Fibroblast of pulmonary artery (primary cell): ENCODE data around the gene OR13G1.

Source experiments
- DNase-seq: peaks from one replicate; pipeline ENCODE4 v3.0.0-alpha.2; 2010; ENCODE audit warnings: low read depth
- H3K4me3 ChIP-seq: replicated peaks from 2 replicates; pipeline ENCODE4 v1.5.1; 2011; ENCODE audit warnings: low read depth, mild to moderate bottlenecking, control low read depth, low read length, moderate library complexity
- TF ChIP-seq, protein P1 (sequence below): IDR thresholded peaks from 2 replicates; pipeline ENCODE4 v1.5.1; 2011; ENCODE audit warnings: mild to moderate bottlenecking, control low read depth, low read length, inconsistent platforms; ENCODE audit errors: missing control alignments

The OR13G1 gene

DNA sequence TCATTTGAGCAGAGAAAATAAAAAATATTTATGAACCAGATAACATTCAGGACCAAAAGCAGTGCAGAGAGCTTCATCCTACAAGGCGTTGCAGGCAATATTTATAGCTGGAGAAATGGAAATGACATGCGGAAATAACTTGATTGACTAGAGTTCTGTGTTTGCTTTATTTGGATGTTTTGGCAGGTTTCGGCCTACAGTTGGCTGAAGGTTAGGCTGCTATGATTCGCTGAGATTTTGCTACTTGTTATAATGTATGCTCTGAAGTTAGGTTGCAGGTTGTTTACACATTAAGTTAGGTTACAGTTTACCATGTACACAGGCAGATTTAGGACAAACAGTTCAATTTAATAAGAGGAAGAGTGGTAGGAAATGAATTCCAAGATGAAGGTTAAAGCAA is 632 bp upstream of the OR13G1 start:
- H3K4me3 ChIP-seq: no peak overlapping the region
- DNase-seq: no peak
- TF ChIP-seq, protein P1, sequence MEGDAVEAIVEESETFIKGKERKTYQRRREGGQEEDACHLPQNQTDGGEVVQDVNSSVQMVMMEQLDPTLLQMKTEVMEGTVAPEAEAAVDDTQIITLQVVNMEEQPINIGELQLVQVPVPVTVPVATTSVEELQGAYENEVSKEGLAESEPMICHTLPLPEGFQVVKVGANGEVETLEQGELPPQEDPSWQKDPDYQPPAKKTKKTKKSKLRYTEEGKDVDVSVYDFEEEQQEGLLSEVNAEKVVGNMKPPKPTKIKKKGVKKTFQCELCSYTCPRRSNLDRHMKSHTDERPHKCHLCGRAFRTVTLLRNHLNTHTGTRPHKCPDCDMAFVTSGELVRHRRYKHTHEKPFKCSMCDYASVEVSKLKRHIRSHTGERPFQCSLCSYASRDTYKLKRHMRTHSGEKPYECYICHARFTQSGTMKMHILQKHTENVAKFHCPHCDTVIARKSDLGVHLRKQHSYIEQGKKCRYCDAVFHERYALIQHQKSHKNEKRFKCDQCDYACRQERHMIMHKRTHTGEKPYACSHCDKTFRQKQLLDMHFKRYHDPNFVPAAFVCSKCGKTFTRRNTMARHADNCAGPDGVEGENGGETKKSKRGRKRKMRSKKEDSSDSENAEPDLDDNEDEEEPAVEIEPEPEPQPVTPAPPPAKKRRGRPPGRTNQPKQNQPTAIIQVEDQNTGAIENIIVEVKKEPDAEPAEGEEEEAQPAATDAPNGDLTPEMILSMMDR: no peak

DNA sequence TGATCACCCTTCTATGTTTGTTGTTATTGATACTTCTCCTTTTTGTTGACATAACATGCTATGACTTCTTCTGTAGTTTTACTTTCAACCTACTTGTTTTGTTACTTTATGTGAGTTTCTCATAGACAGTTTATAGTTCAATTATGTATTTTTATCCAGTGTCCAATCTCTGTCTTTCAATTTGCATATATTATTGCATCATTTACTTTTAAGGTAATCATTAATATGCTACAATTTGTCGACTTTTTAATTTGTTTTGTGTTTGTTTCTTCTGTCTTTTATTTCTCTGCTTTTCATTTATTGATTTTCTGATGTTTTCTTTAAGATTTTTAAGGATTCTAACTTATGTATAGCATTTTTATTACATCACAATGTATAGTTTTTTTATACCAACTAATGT is 10.3 kb downstream of the OR13G1 start:
- H3K4me3 ChIP-seq: no peak overlapping the region
- TF ChIP-seq, protein P1: no peak
- no peak for DNase-seq

DNA sequence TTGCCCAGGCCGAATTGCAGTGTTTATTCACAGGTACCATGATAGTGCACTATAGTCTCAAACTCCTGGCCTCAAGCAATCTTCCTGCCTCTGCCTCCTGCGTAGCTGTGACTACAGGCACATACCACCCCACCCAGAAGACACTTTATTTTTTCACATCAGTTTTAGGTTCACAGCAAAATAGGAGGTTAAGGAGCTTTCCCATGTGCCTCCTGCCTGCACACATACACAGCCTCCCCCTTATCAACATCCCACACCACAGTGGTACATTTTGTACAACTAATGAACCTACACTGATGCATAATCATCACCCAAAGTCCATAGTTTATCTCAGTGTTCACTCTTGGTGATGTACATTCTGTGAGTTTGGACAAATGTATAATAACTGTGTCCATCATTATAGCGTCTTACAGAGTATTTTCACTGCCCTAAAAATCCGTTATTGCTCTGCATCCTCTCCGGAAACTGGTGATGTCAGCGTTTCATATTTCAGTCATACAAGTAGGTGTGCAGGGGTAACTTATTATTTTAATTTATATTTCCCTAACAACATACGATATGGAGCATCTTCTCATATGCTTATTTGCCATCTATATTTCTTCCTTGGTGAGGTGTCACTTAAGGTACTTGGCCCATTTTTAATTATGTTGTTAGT is 23.2 kb downstream of the OR13G1 start:
- TF ChIP-seq, protein P1: no peak
- DNase-seq: no peak

DNA sequence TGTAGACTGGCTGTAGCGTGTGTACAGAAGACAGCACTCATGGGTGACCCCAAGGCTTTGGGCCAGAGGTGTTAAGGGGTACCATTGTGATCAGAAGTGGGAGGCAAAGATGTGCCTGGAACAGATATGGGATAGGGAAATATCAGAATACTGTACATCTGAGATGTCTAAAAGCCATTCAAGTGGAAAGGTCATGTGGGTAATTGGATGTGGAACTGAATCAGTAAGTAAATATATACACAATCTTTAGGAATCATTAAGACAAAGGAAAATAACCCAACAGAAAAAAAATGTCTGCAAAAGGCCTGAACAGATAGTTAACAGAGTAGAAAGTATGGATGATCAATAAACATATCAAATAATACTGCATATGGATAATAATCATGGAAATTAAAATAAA is 26.5 kb downstream of the OR13G1 start:
- TF ChIP-seq, protein P1: no peak
- DNase-seq: no peak

More for the DNA sequence above, 23.2 kb downstream of the OR13G1 start:
- no peak overlapping the region for H3K4me3 ChIP-seq

DNA sequence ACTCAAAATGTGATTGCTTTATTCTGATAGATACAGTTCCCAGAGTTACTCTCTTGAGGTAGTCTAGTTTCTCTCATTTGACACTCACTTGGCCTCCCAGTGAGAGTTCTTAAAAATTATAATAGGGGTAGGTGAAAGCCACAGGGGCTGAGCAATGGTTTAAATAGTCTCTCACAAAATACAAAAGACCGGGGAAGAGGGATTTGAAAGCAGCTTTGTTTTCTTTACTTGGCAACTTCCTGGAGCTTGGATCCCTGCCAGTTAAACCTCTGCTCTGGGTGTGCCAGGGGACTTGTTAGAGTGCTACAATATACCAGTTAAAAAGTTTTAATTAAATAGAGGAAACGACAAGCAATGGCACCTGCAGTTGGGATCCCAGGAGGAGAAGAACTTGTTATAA is 31.7 kb downstream of the OR13G1 start:
- no peak for DNase-seq
- TF ChIP-seq, protein P1: no peak
- H3K4me3 ChIP-seq: no peak overlapping the region

More for the DNA sequence above, 26.5 kb downstream of the OR13G1 start:
- no peak overlapping the region for H3K4me3 ChIP-seq

DNA sequence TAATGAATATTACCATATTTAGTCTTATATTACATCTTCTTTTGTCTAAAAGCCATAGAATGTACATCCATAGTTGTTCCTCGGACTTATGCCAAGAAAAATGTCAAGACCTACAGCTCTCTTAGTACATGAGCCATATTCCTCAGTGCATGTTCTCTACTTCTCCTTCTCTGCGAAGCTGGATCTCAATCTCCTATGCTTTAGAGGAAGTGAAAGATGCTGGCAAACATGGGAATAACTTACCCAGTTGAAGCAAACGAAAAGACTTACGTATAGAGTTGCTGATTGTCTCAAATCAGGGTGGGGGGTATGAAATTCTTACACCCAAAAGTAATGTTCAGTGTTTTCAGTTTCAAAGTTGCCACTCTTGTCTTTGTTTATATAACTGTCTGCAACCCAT is 32.7 kb downstream of the OR13G1 start:
- DNase-seq: no peak
- TF ChIP-seq, protein P1: no peak
- no peak overlapping the region for H3K4me3 ChIP-seq

DNA sequence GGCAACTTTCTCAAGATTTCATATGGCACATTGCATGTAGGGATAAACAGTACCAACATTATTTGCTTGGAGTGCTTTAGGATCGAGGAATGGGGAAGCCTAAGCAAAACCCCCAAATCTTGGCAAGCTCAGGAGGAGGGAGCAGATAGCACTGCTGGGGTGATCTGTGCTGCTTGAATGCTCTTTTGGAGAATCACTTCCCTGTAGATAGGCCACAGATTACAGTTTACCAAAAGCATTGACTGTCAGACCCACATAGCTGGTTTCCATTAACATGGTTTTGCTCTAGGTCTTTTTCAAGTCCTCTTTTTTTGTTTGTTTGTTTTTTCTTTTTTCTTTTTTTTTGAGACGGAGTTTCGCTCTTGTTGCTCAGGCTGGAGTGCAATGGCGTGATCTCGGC is 36.8 kb downstream of the OR13G1 start:
- TF ChIP-seq, protein P1: no peak
- no peak for DNase-seq

More for the DNA sequence above, 36.8 kb downstream of the OR13G1 start:
- no peak overlapping the region for H3K4me3 ChIP-seq
